ENCODE results near the gene SLK. TPM values are rescaled to one million over a fixed set of nuclear protein-coding genes. Genes with fewer than 3 reads are reported as not detected.

SLK gene
- total RNA-seq, 1 donor from 2014 or later: 93.3 TPM

GRCh38 chr10:103985726-103986125, 18.8 kb downstream of the SLK start:
- DNase-seq (ENCODE audit: low spot score in 2 of 2) (no peak), FAIRE-seq (peak; percentile 47)

DNA sequence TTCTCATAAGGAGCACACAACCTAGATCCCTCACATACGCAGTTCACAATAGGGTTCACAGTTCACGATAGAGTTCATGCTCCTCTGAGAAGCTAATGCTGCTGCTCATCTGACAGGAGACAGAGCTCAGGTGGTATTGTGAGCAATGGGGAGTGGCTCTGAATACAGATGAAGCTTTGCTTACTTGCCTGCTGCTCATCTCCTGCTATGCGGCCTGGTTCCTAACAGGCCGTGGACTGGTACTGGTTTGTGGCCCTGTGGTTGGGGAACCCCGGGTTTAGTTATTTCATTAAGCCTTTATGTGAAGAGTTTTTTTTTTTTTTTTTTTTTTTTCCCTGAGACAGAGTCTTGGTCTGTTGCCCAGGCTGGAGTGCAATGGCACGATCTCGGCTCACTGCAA, 19.4 kb downstream of the SLK start:
- no peak for FAIRE-seq
- DNase-seq (ENCODE audit: low spot score in 2 of 2): no peak

- FAIRE-seq: no peak
- DNase-seq (ENCODE audit: low spot score in 2 of 2): no peak
These were observed 23.2 kb downstream of the SLK start for GRCh38 chr10:103990121-103990520.

- FAIRE-seq (peak; percentile 49), DNase-seq (ENCODE audit: low spot score in 2 of 2) (no peak)
These were observed 23.6 kb downstream of the SLK start for GRCh38 chr10:103990531-103990930.

- DNase-seq (ENCODE audit: low spot score in 2 of 2): no peak
- no peak for FAIRE-seq
These were observed 24.6 kb downstream of the SLK start for GRCh38 chr10:103991393-103992128.

DNA sequence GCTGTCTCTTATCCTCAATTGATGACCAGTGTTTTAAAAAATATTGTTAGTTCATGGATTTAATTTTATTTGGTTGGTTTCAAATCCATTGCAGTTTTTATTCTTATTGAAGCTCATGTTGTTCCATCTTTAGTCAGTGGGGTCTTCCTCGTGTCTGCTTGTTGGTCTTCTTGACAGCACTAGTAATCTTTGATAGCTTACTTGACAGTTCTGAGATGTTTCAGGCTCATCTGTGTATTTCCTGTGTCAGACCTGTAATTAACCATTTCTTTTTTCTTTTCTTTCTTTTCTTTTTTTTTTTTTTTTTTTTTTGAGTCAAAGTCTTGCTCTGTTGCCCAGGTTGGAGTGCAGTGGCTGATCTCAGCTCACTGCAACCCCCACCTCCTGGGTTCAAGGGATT, 28.2 kb downstream of the SLK start:
- DNase-seq (ENCODE audit: low spot score in 2 of 2): no peak
- no peak for FAIRE-seq

DNA sequence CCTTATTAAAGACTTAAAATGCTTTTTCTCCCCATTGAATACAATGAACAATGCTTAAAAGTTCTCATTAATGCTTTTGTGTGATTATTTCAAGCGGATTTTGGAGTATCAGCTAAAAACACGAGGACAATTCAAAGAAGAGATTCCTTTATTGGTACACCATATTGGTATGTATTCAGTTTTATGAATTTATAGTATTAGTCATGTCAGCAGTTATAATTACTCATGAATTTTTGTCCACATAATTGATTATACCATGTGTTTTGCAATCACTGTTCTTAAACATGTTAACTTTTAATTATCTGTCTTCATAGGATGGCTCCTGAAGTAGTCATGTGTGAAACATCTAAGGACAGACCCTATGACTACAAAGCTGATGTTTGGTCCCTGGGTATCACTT, 31.9 kb downstream of the SLK start:
- DNase-seq (ENCODE audit: low spot score in 2 of 2): no peak
- FAIRE-seq: no peak

DNA sequence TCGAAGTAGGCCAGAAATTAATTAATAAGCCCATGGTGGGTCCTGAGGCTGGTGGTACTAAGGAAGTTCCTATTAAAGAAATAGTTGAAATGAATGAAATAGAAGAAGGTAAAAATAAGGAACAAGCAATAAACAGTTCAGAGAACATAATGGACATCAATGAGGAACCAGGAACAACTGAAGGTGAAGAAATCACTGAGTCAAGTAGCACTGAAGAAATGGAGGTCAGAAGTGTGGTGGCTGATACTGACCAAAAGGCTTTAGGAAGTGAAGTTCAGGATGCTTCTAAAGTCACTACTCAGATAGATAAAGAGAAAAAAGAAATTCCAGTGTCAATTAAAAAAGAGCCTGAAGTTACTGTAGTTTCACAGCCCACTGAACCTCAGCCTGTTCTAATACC, 36.0 kb downstream of the SLK start:
- no peak for FAIRE-seq
- DNase-seq (ENCODE audit: low spot score in 2 of 2): no peak

DNA sequence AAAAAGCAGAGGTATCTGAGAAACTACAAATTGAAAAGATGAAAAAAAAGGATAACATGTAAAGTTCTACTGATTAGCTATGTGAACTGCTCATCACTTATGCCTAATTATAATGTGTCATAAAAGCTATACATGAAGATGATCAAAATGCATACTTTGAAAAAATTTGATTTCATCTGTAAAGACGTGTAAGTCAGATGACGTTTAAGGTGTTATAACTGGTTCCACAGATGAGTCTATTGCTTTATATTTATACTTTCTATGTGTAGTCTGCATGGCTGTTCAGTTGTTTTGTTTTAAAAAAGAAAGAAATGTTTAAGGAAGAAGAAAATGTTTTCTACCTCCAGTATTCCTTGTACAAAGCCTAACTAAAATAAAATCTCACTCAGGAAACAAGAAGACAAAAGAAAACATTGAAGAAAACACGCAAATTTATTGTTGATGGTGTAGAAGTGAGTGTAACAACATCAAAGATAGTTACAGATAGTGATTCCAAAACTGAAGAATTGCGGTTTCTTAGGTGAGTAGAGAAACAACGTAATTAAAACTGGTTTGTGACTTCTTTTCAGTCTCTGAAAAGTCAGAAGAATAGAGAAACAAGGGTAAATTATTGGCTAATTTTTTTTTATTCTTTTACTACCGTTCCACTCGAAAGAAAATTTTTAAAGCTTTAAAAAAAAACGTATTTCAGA, 38.4 kb downstream of the SLK start:
- FAIRE-seq: no peak

GRCh38 chr10:104011904-104012303, 45.0 kb downstream of the SLK start:
- FAIRE-seq (peak; percentile 31), DNase-seq (ENCODE audit: low spot score in 2 of 2) (no peak)

More for the DNA sequence above, 38.4 kb downstream of the SLK start:
- DNase-seq (ENCODE audit: low spot score in 2 of 2): no peak

DNA sequence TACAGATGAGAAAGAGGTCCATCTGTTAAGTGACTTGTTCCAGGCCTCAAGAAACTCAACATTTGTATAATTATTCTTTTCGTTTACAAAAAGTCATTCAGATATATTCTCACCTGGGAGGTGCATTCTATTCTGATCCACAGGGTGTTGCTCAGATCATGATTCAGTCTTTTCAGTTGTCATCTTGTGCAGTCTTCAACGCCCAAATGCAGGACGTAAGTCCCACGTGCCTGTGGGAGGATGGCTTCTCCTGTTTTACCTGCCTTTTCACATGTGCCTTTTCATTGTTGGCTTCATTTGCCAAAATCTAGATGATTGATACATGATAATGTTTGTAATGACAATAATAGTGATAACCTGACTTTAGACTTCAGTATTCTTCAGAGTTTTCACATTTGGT, 46.5 kb downstream of the SLK start:
- DNase-seq (ENCODE audit: low spot score in 2 of 2) (no peak), FAIRE-seq (no peak)

GRCh38 chr10:104014176-104014575, 47.2 kb downstream of the SLK start:
- no peak for DNase-seq (ENCODE audit: low spot score in 2 of 2)
- FAIRE-seq: no peak

- FAIRE-seq: no peak
These were observed 49.7 kb downstream of the SLK start for GRCh38 chr10:104016661-104017060.

DNA sequence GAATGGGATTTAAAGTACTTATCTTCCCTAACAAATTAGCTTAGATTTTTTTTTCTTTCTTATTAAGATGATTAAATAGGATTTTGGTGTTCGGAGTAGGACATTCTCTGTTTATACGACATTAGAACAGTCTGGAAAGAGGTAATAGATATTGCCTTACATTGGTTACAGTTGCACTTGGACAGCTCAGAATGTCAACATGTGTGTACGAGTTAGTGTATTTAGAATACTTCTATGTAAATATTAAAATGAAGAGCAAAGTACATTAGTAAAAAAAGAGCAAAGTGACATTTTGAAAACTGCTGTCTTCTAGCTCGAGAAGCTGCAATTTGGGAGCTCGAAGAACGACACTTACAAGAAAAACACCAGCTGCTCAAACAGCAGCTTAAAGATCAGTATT, 51.5 kb downstream of the SLK start:
- FAIRE-seq (no peak), DNase-seq (ENCODE audit: low spot score in 2 of 2) (no peak)

More at GRCh38 chr10:104016661-104017060, 49.7 kb downstream of the SLK start:
- no peak for DNase-seq (ENCODE audit: low spot score in 2 of 2)

- FAIRE-seq (no peak), DNase-seq (ENCODE audit: low spot score in 2 of 2) (no peak)
These were observed 53.1 kb downstream of the SLK start for GRCh38 chr10:104020020-104020419.

GRCh38 chr10:104021246-104021645, 54.3 kb downstream of the SLK start:
- FAIRE-seq: no peak
- DNase-seq (ENCODE audit: low spot score in 2 of 2): no peak

DNA sequence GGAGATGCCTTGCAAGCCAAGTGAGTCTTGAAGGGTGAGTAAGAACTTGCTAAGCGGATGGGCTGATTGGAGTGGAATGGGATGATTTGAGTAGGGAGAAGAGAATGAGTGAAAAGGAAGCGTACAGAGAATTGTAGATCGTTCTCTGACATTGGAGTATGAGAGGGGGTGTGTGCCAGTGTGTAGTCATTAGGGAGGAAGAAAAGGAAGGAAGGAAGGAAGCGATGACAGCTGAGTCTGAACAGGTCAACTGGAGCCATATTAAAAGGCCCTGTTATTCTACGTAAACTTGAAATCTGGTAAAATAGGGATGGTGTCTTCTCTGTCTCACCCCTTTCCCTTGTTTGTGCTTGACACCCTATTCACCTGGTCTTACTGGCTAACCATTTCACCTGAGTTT, 55.1 kb downstream of the SLK start:
- DNase-seq (ENCODE audit: low spot score in 2 of 2): no peak
- FAIRE-seq: no peak

- no peak for FAIRE-seq
- DNase-seq (ENCODE audit: low spot score in 2 of 2): no peak
These were observed 58.6 kb downstream of the SLK start for GRCh38 chr10:104025524-104025923.

- FAIRE-seq (no peak), DNase-seq (ENCODE audit: low spot score in 2 of 2) (no peak)
These were observed 59.8 kb downstream of the SLK start for GRCh38 chr10:104026762-104027161.

DNA sequence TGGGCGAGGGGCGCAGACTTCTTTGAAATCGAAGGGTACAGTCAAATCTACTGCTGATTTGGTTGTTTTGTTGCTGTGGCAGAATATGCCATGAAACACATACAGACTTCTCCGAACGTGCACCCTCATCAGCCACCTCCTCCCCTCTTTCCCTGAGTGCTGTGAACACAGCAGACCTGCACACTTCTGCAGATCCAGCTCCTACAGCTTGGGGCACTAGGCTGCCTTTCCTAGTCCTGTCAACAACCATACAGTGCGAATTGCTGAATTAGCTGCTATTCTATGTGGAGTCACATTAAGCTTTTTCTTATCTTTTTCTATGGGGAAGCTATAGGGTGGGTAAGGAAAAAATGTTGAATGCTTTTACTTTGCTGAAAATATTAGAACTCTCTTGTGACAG, 61.2 kb downstream of the SLK start:
- FAIRE-seq (no peak), DNase-seq (ENCODE audit: low spot score in 2 of 2) (peak in 1 of 2 donors; percentile 29)

- FAIRE-seq (no peak), DNase-seq (ENCODE audit: low spot score in 2 of 2) (no peak)
These were observed 62.0 kb downstream of the SLK start for GRCh38 chr10:104028823-104029520.

GRCh38 chr10:104029521-104029860, 62.6 kb downstream of the SLK start:
- DNase-seq (ENCODE audit: low spot score in 2 of 2) (peak in 1 of 2 donors; percentile 23), FAIRE-seq (peak; percentile 23)

Measured in frontal cortex (tissue), 4 donors.